Natural killer cell (primary cell): ENCODE results near the gene CRYZL1. TPM values are rescaled to one million over a fixed set of nuclear protein-coding genes. Genes with fewer than 3 reads are reported as not detected.

Experiments used
- ATAC-seq, 3 donors: fragments of 150-1000 bp in 2 of 3; fragments of 200-7000 bp in 1 of 3; cut with Tn5 transposase; 1 replicate in 1 of 3; 2 replicates in 2 of 3; pipeline ENCODE4 v1.10.0; 2021; ENCODE audit warnings: mild to moderate bottlenecking in 2 of 3, moderate library complexity in 2 of 3
- DNase-seq, 2 donors: peaks; one replicate each; pipeline versions ENCODE4 v3.0.0 to v3.0.0-alpha.2; 2013 to 2021; ENCODE audit warnings: mixed read lengths in 1 of 2
- H3K27ac ChIP-seq: one replicate; pipeline ENCODE4 v1.5.1; 2013; ENCODE audit warnings: mild to moderate bottlenecking, low read length
- H3K27me3 ChIP-seq: one replicate; pipeline ENCODE4 v1.6.1; 2013; ENCODE audit warnings: low read length; ENCODE audit not compliant: control insufficient read depth, insufficient read depth
- H3K36me3 ChIP-seq: one replicate; pipeline ENCODE4 v1.6.1; 2013; ENCODE audit warnings: low read length; ENCODE audit not compliant: control insufficient read depth, insufficient read depth
- H3K4me1 ChIP-seq: one replicate; pipeline ENCODE4 v1.6.1; 2013; ENCODE audit warnings: low read length; ENCODE audit not compliant: control insufficient read depth, insufficient read depth
- H3K4me3 ChIP-seq: one replicate; pipeline ENCODE4 v1.5.1; 2013; ENCODE audit warnings: low read length
- H3K9me3 ChIP-seq: one replicate; pipeline ENCODE4 v1.6.1; 2013; ENCODE audit warnings: low read length; ENCODE audit not compliant: control insufficient read depth, insufficient read depth
- H3K27ac Mint-ChIP-seq, 2 donors: one replicate each; pipeline ENCODE4 v1.8.0; 2022; ENCODE audit warnings: mild to moderate bottlenecking in 2 of 2, mixed read lengths in 2 of 2, moderate library complexity in 1 of 2
- H3K27me3 Mint-ChIP-seq, 2 donors: one replicate each; pipeline ENCODE4 v1.8.0; 2022; ENCODE audit warnings: low read depth in 2 of 2, mixed read lengths in 2 of 2
- H3K36me3 Mint-ChIP-seq: one replicate; pipeline ENCODE4 v1.8.0; 2022; ENCODE audit warnings: mixed read lengths
- H3K4me1 Mint-ChIP-seq, 2 donors: one replicate each; pipeline ENCODE4 v1.8.0; 2022; ENCODE audit warnings: mixed read lengths in 2 of 2
- H3K4me3 Mint-ChIP-seq: one replicate; pipeline ENCODE4 v1.8.0; 2022; ENCODE audit warnings: mild to moderate bottlenecking, moderate library complexity, mixed read lengths
- H3K9me3 Mint-ChIP-seq, 2 donors: one replicate each; pipeline ENCODE4 v1.8.0; 2022; ENCODE audit warnings: mixed read lengths in 2 of 2
- WGBS: methylation state at CpG from one replicate; pipeline ENCODE4 v1.1.7; 2013; ENCODE audit warnings: missing lambda C conversion rate; ENCODE audit not compliant: insufficient coverage; 5-methylcytosine and 5-hydroxymethylcytosine counted together
- intact Hi-C: fragments of 100-400 bp; cut with micrococcal nuclease; formaldehyde crosslinking; loops from one replicate; pipeline ENCODE4 v1.14.2; 2022
- total RNA-seq, 4 donors: library from RNA; stranded (reverse); fragments of 120-200 nt in 1 of 4; gene quantifications; one replicate each; pipeline versions ENCODE4 v1.2.3 to v1.2.4, GENCODE V29; 2013 to 2022
- TF ChIP-seq, protein P1 (sequence below): fragments of 200-600 bp; IDR thresholded peaks from one replicate; pipeline ENCODE4 v1.8.0; 2022; ENCODE audit warnings: antibody characterized with exemption

The CRYZL1 gene
- total RNA-seq, 3 donors from 2014 or later (not counting 1 experiment from before 2014, with no cell fraction given): 25.8 to 32.8 (median 30.0) TPM

DNA sequence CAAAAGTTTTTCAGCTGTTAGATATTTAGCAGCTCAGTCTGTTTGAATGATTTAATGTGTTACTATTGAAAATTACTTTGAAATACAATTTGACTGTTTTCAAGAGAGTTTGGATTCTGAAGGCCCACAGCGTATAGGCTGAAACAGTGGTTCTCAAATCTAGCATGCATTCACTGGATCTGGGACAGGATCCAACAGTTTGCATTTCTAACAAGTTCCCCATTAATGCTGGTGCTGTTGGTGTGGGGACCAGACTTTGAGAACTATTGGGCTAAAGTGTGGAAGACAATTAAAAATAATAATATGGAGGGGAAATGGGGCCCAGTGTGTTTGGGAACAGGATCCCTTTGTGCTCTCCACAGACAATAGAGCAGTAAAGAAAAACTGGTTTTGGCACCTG, 32.7 kb upstream of the CRYZL1 start:
- intact Hi-C loops: no loop called here
- TF ChIP-seq, protein P1, sequence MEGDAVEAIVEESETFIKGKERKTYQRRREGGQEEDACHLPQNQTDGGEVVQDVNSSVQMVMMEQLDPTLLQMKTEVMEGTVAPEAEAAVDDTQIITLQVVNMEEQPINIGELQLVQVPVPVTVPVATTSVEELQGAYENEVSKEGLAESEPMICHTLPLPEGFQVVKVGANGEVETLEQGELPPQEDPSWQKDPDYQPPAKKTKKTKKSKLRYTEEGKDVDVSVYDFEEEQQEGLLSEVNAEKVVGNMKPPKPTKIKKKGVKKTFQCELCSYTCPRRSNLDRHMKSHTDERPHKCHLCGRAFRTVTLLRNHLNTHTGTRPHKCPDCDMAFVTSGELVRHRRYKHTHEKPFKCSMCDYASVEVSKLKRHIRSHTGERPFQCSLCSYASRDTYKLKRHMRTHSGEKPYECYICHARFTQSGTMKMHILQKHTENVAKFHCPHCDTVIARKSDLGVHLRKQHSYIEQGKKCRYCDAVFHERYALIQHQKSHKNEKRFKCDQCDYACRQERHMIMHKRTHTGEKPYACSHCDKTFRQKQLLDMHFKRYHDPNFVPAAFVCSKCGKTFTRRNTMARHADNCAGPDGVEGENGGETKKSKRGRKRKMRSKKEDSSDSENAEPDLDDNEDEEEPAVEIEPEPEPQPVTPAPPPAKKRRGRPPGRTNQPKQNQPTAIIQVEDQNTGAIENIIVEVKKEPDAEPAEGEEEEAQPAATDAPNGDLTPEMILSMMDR: no peak

DNA sequence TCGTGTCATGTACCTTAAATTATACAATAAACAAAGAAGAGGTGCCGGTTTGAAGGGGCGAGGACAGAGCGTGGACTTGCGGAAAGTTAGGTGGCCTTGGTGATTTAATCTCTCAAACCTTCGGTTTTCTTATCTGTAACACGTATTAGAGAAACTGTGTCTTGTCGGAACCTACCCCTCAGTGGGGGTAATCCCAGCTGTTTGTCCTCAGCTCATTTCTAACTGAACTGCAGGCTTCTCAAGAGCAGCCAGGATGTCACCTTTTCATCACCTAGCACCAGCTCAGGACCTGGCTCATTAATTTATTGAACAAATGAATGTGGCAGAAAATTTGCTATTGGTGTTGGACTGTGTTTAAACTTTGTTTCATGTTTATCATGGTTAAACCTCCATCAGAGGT, 31.9 kb upstream of the CRYZL1 start:
- Mint-ChIP-seq H3K36me3 (no peaks in the 10 kb centered on the region), H3K9me3 (no peaks in the 10 kb centered on the region), H3K27ac (no peak overlapping the region), H3K4me1 (no peaks in the 10 kb centered on the region), H3K4me3 (no peak overlapping the region), H3K27me3 (peaks cover 0 to 3% of the 10 kb centered on the region in 2 donors)
- Histone ChIP-seq H3K4me3 (no peak overlapping the region), H3K9me3 (no peaks in the 10 kb centered on the region), H3K36me3 (no peaks in the 10 kb centered on the region), H3K27me3 (no peaks in the 10 kb centered on the region), H3K27ac (no peak overlapping the region), H3K4me1 (no peaks in the 10 kb centered on the region)
- TF ChIP-seq, protein P1: no peak
- WGBS: 90% methylated on average over 8 of the region's 8 CpGs
- no peak for DNase-seq
- ATAC-seq: no peak
- intact Hi-C loops: no loop called here

More for the DNA sequence above, 32.7 kb upstream of the CRYZL1 start:
- DNase-seq: no peak
- no peaks in the 10 kb centered on the region for H3K27me3 ChIP-seq
- 60% methylated on average over 1 of the region's 1 CpG for WGBS
- H3K27me3 Mint-ChIP-seq: peaks cover 0 to 3% of the 10 kb centered on the region in 2 donors
- H3K4me1 Mint-ChIP-seq: no peaks in the 10 kb centered on the region
- H3K36me3 Mint-ChIP-seq: no peaks in the 10 kb centered on the region
- no peaks in the 10 kb centered on the region for H3K4me1 ChIP-seq
- no peak overlapping the region for H3K27ac ChIP-seq
- no peak for ATAC-seq
- H3K9me3 Mint-ChIP-seq: no peaks in the 10 kb centered on the region
- no peaks in the 10 kb centered on the region for H3K36me3 ChIP-seq
- no peak overlapping the region for H3K27ac Mint-ChIP-seq
- H3K4me3 ChIP-seq: no peak overlapping the region
- H3K9me3 ChIP-seq: no peaks in the 10 kb centered on the region
- no peak overlapping the region for H3K4me3 Mint-ChIP-seq

DNA sequence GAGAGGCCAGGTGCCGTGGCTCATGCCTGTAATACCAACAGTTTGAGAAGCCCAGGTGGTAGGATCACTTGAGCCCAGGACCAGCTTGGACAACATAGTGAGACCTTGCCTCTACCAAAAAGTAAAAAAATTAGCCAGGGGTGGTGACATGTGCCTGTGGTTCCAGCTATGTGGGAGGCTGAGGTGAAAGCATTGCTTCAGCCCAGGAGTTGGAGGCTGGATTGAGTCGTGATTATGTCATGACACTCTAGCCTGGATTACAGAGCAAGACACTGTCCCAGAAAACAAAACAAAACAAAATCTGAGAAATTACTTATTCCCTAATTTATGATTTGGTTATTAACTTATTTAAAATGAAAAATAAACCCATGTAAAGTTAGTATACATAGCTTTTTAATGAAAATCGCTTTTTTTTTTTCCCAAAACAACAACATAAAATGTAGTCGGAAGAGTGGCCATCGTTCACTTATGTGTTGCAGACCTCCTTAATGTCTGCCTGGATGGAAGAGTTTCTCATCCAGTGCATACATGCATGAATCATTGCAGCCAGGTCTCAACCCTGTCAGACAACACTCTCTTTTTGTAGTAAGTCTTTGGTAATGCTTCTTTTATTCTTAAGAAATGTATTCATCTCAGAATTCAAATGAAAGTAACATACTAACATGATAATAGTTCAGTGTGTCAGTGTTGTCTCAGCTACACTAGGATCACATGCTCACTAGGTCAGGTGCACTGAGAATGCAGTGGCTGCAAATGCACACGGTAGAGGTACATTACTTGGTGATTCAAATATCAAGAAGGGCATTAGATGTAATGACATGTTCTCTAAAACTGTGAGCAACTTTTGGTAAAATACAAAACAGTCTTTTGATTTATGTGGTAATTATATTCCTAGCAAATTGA, 28.8 kb upstream of the CRYZL1 start:
- no peaks in the 10 kb centered on the region for H3K9me3 ChIP-seq
- H3K9me3 Mint-ChIP-seq: no peaks in the 10 kb centered on the region
- ATAC-seq: no peak
- H3K4me3 ChIP-seq: no peak overlapping the region
- intact Hi-C loops: no loop called here
- H3K27me3 Mint-ChIP-seq: peaks cover 3 to 6% of the 10 kb centered on the region in 2 donors
- no peak overlapping the region for H3K27ac ChIP-seq
- no peaks in the 10 kb centered on the region for H3K4me1 Mint-ChIP-seq
- H3K27ac Mint-ChIP-seq: no peak overlapping the region
- no peaks in the 10 kb centered on the region for H3K36me3 Mint-ChIP-seq
- H3K36me3 ChIP-seq: no peaks in the 10 kb centered on the region
- WGBS: 88% methylated on average over 5 of the region's 6 CpGs
- TF ChIP-seq, protein P1: no peak
- DNase-seq: no peak
- no peaks in the 10 kb centered on the region for H3K4me1 ChIP-seq
- no peaks in the 10 kb centered on the region for H3K27me3 ChIP-seq
- no peak overlapping the region for H3K4me3 Mint-ChIP-seq
